Tibial artery (tissue), 4 donors: Measurements from ENCODE around the gene TNP2.
"Not testable (repeated sequence)": the region's sequence is repeated elsewhere in the genome, so short reads cannot be mapped to it uniquely, and the experiment has no call there.

ENCODE experiments used
- DNase-seq, 2 donors: peaks; one replicate each; pipeline ENCODE4 v3.0.0-alpha.2; 2019
- H3K27ac ChIP-seq, 2 donors: fragments of 200-600 bp; sonication (generic) in 1 of 2; 1 replicate in 1 of 2; 2 replicates in 1 of 2; pipeline ENCODE4 v1.5.1; 2018 to 2019; ENCODE audit warnings: mild to moderate bottlenecking in 1 of 2
- H3K27me3 ChIP-seq, 2 donors: fragments of 200-600 bp; sonication (generic) in 1 of 2; one replicate each; pipeline versions ENCODE4 v1.5.1 to v1.6.0; 2016 to 2019
- H3K36me3 ChIP-seq, 3 donors: fragments of 200-600 bp; sonication (generic) in 2 of 3; one replicate each; pipeline ENCODE4 v1.5.1; 2016 to 2019; ENCODE audit warnings: mild to moderate bottlenecking in 2 of 3
- H3K4me1 ChIP-seq, 4 donors: fragments of 200-600 bp; sonication (generic) in 2 of 4; 1 replicate in 3 of 4; 2 replicates in 1 of 4; pipeline ENCODE4 v1.5.1; 2016 to 2019
- H3K4me3 ChIP-seq, 2 donors: fragments of 200-600 bp; sonication (generic) in 1 of 2; 1 replicate in 1 of 2; 2 replicates in 1 of 2; pipeline ENCODE4 v1.5.1; 2018 to 2019; ENCODE audit warnings: mild to moderate bottlenecking in 2 of 2
- H3K9me3 ChIP-seq, 3 donors: fragments of 200-600 bp; sonication (generic) in 1 of 3; one replicate each; pipeline ENCODE4 v1.5.1; 2016 to 2019
- intact Hi-C: fragments of 100-400 bp; cut with DNase I; formaldehyde crosslinking; loops from one replicate; pipeline ENCODE4 v1.15.0; 2023; ENCODE audit warnings: low total_unique reads
- TF ChIP-seq, protein P1 (sequence below), 2 experiments: fragments of 200-600 bp in 1 of 2; fragments of 450-650 bp in 1 of 2; IDR thresholded peaks; one replicate each; pipeline ENCODE4 v1.5.1; 2017 to 2019; ENCODE audit warnings: antibody characterized with exemption in 2 of 2, mild to moderate bottlenecking in 1 of 2, moderate library complexity in 1 of 2

Gene TNP2

GRCh38 chr16:11225677-11226549, 43.2 kb downstream of the TNP2 start:
- no peaks in the 10 kb centered on the region for H3K36me3 ChIP-seq
- no peaks in the 10 kb centered on the region for H3K27me3 ChIP-seq
- intact Hi-C loops: no loop called here
- H3K27ac ChIP-seq: peak overlapping the region in 1 of 2 donors; percentile 38
- H3K4me3 ChIP-seq: peak overlapping the region; percentile 28 to 31
- H3K9me3 ChIP-seq: no peaks in the 10 kb centered on the region
- peaks cover 0 to 22% (median 7%) of the 10 kb centered on the region in 4 donors for H3K4me1 ChIP-seq
- TF ChIP-seq, protein P1, sequence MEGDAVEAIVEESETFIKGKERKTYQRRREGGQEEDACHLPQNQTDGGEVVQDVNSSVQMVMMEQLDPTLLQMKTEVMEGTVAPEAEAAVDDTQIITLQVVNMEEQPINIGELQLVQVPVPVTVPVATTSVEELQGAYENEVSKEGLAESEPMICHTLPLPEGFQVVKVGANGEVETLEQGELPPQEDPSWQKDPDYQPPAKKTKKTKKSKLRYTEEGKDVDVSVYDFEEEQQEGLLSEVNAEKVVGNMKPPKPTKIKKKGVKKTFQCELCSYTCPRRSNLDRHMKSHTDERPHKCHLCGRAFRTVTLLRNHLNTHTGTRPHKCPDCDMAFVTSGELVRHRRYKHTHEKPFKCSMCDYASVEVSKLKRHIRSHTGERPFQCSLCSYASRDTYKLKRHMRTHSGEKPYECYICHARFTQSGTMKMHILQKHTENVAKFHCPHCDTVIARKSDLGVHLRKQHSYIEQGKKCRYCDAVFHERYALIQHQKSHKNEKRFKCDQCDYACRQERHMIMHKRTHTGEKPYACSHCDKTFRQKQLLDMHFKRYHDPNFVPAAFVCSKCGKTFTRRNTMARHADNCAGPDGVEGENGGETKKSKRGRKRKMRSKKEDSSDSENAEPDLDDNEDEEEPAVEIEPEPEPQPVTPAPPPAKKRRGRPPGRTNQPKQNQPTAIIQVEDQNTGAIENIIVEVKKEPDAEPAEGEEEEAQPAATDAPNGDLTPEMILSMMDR (IDR thresholded peaks at IDR 0.05): no peak
- DNase-seq: no peak

- Histone ChIP-seq H3K27ac (peak overlapping the region in 1 of 2 donors; percentile 38), H3K36me3 (no peaks in the 10 kb centered on the region), H3K4me1 (peaks cover 0 to 22% (median 6%) of the 10 kb centered on the region in 4 donors), H3K27me3 (no peaks in the 10 kb centered on the region), H3K4me3 (peak overlapping the region; percentile 28 to 31), H3K9me3 (no peaks in the 10 kb centered on the region)
- TF ChIP-seq, protein P1 (IDR thresholded peaks at IDR 0.05): no peak
- intact Hi-C loops: no loop called here
- DNase-seq: no peak
Observed at GRCh38 chr16:11224894-11225676, 44.0 kb downstream of the TNP2 start.

- H3K36me3 ChIP-seq: no peaks in the 10 kb centered on the region
- peak; percentile 84 to 87 for DNase-seq
- intact Hi-C loops: no loop called here
- H3K27me3 ChIP-seq: no peaks in the 10 kb centered on the region
- TF ChIP-seq, protein P1 (IDR thresholded peaks at IDR 0.05): no peak
- H3K4me3 ChIP-seq: no peak overlapping the region
- peaks cover 0 to 22% (median 6%) of the 10 kb centered on the region in 4 donors for H3K4me1 ChIP-seq
- peak overlapping the region in 1 of 2 donors; percentile 10 for H3K27ac ChIP-seq
- no peaks in the 10 kb centered on the region for H3K9me3 ChIP-seq
Observed at GRCh38 chr16:11224096-11224893, 44.8 kb downstream of the TNP2 start.

DNA sequence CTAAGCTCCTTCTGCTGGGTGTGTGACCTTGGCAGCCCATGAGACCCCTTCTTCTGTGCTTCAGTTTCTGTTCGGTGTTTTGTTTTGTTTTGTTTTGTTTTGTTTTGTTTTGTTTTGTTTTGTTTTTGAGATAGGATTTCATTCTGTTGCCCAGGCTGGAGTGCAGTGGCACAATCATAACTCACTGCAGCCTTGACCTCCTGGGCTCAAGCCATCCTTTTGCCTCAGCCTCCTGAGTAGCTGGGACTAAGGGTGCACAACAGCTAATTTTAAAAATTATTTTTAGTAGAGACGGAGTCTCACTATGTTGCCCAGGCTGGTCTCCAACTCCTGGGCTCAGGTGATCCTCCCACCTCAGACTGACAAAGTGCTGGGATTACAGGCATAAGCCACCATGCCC, 48.6 kb downstream of the TNP2 start:
- H3K27ac ChIP-seq, H3K4me3 ChIP-seq, intact Hi-C loops, DNase-seq, H3K36me3 ChIP-seq, H3K27me3 ChIP-seq: not testable (repeated sequence)
- Histone ChIP-seq H3K9me3 (peaks cover 2 to 23% (median 10%) of the 10 kb centered on the region in 3 donors), H3K4me1 (peaks cover 0 to 18% (median 3%) of the 10 kb centered on the region in 4 donors)

DNA sequence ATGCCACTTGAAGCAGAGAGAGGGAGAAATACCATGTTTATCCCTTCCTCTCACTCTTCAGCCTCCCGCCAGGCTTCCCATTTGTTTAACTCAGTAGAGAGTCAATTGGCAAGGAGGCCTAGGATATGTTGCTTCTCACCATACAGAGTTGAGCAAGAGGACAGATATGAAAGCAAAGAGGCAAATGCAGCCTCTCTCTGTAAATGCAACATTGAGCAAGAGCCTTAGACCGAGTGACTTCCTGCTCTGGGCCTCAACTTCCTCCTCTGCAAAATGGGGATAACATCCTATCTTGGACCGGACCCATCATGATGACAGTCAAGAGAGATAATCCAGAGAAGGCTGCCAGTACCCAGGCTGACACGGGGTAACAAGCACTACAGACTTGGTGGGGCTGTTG, 49.9 kb downstream of the TNP2 start:
- intact Hi-C loops: no loop called here
- no peaks in the 10 kb centered on the region for H3K36me3 ChIP-seq
- H3K27ac ChIP-seq: no peak overlapping the region
- no peaks in the 10 kb centered on the region for H3K27me3 ChIP-seq
- DNase-seq: no peak
- TF ChIP-seq, protein P1 (IDR thresholded peaks at IDR 0.05): no peak
- H3K9me3 ChIP-seq: peaks cover 2 to 23% (median 10%) of the 10 kb centered on the region in 3 donors
- H3K4me3 ChIP-seq: no peak overlapping the region
- peaks cover 0 to 5% (median 0%) of the 10 kb centered on the region in 4 donors for H3K4me1 ChIP-seq
